Superior temporal gyrus (tissue), 1 donor: Measurements from ENCODE around the gene REG4.
"Not testable (repeated sequence)": the region's sequence is repeated elsewhere in the genome, so short reads cannot be mapped to it uniquely, and the experiment has no call there.

ENCODE experiments used
- DNase-seq: peaks from one replicate; pipeline ENCODE4 v3.0.0-alpha.2; 2016; ENCODE audit errors: extremely low spot score

Gene REG4

GRCh38 chr1:119811387-119811786 is at the start of gene REG4:
REG4 (minus strand) TSS chr1:119811460; CDS start chr1:119808769, 2,691 bp downstream.
- no peak for DNase-seq

DNA sequence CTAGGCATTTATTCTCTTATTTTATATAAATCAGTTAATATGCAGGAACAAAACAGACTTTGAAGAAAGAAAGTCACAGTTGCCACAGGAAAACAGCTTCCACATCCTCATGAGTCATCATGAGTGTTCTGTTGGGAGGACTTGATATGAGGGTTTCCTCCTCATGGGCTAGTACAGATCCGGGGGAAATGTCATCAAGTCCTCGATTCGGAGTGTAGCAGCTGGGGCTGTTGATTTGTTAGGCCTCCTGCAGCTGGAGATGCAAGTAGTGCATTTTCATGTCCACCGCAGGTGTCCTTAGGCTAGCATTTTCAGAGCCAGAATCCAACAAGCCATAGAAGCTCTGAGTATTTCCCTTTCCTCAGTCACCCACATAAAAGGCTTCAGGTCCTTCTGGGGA is 48.4 kb upstream of the REG4 start:
- DNase-seq = no peak

DNA sequence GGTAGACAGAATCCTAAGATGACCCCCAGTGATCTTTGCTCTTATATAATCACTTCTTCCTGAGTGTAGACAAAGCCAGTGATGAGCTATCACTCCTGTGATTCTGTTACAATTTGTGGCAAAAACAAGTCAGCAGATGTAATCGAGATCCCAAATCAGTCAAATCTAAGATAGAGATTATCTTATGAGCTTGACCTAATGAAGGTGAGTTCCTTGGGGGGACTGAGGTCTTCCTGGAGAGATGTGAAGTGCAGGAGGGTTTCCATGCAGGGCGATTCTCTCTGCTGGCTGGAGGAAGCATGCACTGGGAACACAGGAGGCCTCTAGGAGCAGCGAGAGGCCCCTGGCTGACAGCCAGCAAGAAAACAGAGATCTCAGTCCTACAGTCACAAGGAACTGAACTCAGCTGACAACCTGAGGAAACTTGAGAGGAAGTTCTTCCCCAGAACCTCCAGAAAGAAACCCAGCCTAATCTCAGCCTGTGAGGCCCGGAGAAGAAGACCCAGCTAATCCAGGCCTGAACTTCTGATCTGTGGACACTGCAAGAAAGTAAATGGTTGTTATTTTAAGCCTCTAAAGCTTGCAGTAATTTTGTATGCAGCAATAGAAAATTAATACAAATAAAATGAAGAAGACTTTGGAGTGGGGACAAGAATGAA is 47.4 kb upstream of the REG4 start:
- not testable (repeated sequence) for DNase-seq

GRCh38 chr1:119858126-119858525 is 46.9 kb upstream of the REG4 start:
- DNase-seq = no peak

GRCh38 chr1:119853155-119853554 is 41.9 kb upstream of the REG4 start:
- DNase-seq = no peak

GRCh38 chr1:119844206-119844605 is 32.9 kb upstream of the REG4 start:
- DNase-seq = not testable (repeated sequence)

- DNase-seq = no peak
Measured at GRCh38 chr1:119841306-119841705, 30.0 kb upstream of the REG4 start.

DNA sequence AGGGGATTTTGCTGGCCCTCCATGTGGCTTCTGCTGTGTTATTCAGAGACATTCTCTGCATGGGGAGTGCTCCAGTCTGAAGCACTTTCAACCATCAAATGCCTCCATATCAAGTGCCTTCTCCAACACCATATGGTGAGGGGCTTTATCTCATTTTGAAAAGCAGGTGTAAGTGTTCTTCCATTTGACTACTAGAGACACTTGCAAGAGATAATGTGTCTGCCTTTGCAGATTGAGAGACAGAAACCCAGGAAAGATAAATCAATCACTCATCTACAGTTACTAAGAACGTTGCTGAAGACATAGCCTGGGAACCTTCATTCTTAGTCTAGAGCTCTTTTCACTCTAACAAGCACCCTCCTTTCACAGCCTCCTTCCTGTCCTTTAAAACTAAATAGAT is 29.5 kb upstream of the REG4 start:
- no peak for DNase-seq

DNA sequence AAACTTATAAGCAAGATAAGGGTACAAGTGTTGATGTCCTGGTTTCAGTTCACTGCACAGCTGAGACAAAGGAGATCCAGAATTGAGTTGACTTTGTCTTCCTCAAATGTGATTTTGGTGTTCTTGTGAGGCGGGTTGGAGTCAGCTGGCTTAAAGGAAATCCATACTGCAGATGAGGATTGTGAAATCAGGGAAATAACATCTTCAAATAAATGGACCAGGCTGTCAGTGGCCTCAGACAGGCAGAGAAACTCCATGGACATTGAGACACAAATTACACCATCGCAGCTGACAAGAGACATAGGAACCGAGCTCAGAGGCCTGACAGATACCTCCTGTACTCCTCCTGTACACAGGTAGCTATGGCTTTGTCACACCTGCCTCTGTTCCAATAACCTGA is 27.0 kb upstream of the REG4 start:
- DNase-seq = no peak

DNA sequence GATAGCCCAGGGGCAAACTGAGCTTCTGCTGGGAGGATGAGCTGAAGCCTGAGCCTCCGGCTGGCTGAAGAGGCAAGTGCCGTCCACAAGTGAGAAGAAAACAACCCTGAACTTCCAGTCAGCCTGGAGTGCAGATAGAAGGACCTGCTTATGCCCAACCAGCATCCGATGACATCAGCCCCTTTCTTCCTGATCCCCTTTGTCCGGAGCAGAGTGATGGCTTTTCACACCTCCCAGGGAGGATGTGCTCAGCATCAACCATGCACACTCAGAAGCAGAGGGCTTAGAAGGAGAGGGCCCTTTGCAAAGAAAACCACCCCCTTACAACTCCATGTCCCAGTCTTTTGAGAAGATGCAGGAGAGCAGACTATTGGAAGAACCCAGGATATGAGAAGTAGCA is 23.7 kb upstream of the REG4 start:
- DNase-seq = no peak

- DNase-seq = no peak
Measured at GRCh38 chr1:119831027-119831426, 19.8 kb upstream of the REG4 start.

- DNase-seq = no peak
Measured at GRCh38 chr1:119829625-119830024, 18.4 kb upstream of the REG4 start.

- not testable (repeated sequence) for DNase-seq
Measured at GRCh38 chr1:119829006-119829405, 17.7 kb upstream of the REG4 start.

DNA sequence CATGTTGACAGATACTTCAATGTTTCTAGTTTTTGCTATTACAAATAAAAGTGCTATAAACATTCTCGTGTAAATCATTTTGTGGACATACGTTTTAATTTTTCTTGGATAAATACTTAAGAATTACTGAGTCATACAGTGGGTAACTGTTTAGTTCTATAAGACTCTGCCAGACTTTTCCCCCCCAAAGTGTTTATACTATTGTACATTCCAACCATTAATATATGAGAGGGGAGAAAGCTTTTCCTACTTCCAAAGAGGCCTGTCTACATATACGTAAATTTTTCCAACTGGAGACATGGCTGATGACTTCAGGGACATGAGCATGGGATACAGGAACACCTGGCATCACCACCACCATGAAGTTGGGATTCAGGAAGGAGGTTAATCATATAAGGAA is 17.0 kb upstream of the REG4 start:
- DNase-seq = no peak

DNA sequence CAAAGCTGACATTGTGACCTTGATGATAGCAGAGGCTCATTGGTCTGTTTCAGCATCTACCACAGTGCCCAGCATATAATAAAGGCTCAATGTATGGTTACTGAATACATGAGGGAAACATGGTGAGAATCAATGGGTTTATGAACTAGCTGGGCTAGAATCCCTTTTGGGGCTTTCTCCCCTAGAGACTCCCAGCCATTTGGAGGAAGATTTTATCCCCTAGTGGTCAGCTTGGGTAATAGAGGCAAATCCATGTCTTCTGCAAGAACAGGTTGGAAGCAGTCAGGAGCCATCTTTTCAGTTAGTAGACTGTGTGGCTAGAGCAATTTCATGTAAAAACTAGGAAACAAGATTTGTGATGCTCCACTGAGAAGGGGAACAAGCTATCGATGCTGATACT is 15.8 kb upstream of the REG4 start:
- no peak for DNase-seq

- DNase-seq = no peak
Measured at GRCh38 chr1:119822406-119822805, 11.1 kb upstream of the REG4 start.

GRCh38 chr1:119818181-119818580 is 6.9 kb upstream of the REG4 start:
- no peak for DNase-seq

GRCh38 chr1:119816407-119816806 is 5.1 kb upstream of the REG4 start:
- no peak for DNase-seq

GRCh38 chr1:119815928-119816327 is 4.7 kb upstream of the REG4 start:
- no peak for DNase-seq

DNA sequence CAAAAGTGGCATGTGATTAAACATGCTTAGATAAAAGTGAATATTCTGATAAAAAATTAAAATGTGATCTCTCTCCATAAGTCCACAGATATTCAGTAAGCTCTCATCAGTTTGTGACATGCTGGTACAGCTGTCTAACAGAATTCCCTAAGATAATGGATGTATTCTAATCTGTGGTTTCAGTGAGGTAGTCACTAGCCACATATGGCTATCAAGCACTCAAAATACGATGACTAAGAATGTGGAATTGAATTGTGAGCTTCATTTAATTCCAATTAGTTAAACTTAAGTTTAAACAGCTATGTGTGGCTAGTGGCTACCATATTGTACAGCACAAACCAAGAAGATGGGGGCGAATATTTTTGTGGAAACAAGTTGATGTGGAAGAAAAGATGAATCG is 4.1 kb upstream of the REG4 start:
- DNase-seq = no peak

- DNase-seq = no peak
Measured at GRCh38 chr1:119814288-119814687, 3.0 kb upstream of the REG4 start.

- no peak for DNase-seq
Measured at GRCh38 chr1:119811985-119812557, 811 bp upstream of the REG4 start.

DNA sequence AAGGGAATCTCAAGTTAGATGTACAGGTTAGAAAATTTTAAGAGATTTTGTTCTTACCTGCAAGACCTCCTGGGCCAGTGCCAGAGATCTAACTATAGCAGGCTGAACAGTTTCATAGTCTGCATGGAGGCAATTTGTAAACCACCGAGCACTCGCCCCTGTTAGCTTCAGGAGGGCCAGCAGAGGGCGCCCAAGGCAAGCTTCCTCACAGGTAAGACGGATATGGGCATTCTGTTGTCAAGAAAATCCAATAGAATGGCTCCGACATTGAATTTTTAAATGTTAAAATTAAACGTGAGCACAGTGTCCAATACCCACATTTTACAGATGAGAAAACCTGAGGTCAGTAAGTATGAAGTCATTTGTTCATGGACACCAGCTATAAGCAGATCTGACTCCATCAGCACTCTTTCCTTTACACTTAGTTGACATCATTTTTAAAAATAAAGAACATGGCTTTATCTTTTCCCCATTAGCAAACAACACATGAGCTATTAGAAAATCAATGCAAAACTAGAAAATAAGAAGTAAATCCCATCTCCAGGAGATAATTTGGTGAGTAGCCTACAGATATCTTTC is 2.2 kb downstream of the REG4 start:
- peak; percentile 81 for DNase-seq

- no peak for DNase-seq
Measured at GRCh38 chr1:119808491-119808890, 2.8 kb downstream of the REG4 start.
